PC-9 (cell line): ENCODE measurements around the gene ERMAP. TPM values are rescaled to one million over a fixed set of nuclear protein-coding genes. Genes with fewer than 3 reads are reported as not detected.

Experiments used
- BruUV-seq: library from RNA; stranded (reverse); fragments of 400-500 nt; replicated peaks from 2 replicates; lab custom pipeline; 2021; lab: Mats Ljungman, UMichigan
- CTCF ChIA-PET: fragments of 300-600 bp; sonication (Branson Sonifier 250); formaldehyde crosslinking; loops from one replicate; lab custom pipeline; 2022; ENCODE audit warnings: antibody characterized with exemption; lab: Charles Lee
- POLR2A ChIA-PET: fragments of 300-600 bp; sonication (Branson Sonifier 250); formaldehyde crosslinking; loops from one replicate; lab custom pipeline; 2022; ENCODE audit warnings: antibody characterized with exemption; ENCODE audit not compliant: unreplicated experiment; lab: Charles Lee
- DNase-seq, 2 experiments: peaks; one replicate each; pipeline versions ENCODE4 v3.0.0 to v3.0.0-alpha.2; 2015 to 2022; ENCODE audit warnings: mixed read lengths in 1 of 2
- H2AFZ ChIP-seq: fragments of 200-600 bp; sonication (generic); 2 replicates; pipeline ENCODE4 v1.8.1; 2017; ENCODE audit warnings: antibody characterized with exemption
- H3F3A ChIP-seq: fragments of 200-600 bp; sonication (generic); 2 replicates; pipeline ENCODE4 v1.8.1; 2017; ENCODE audit warnings: antibody characterized with exemption, mild to moderate bottlenecking, low read depth; ENCODE audit not compliant: insufficient read depth
- H3K27ac ChIP-seq: fragments of 200-600 bp; sonication (generic); 2 replicates; pipeline ENCODE4 v1.6.1; 2016; ENCODE audit warnings: mixed run types
- H3K27me3 ChIP-seq: fragments of 200-600 bp; sonication (generic); 2 replicates; pipeline ENCODE4 v1.6.1; 2016; ENCODE audit warnings: low read depth, mixed run types; ENCODE audit not compliant: insufficient read depth
- H3K36me3 ChIP-seq: fragments of 200-600 bp; sonication (generic); 2 replicates; pipeline ENCODE4 v1.6.1; 2016; ENCODE audit warnings: low read depth, mixed run types
- H3K4me1 ChIP-seq: fragments of 200-600 bp; sonication (generic); replicated peaks from 2 replicates; pipeline ENCODE4 v1.6.1; 2016; ENCODE audit warnings: mixed run types; ENCODE audit not compliant: insufficient read depth
- H3K4me2 ChIP-seq: fragments of 200-600 bp; sonication (generic); 2 replicates; pipeline ENCODE4 v1.6.1; 2017; ENCODE audit warnings: mixed run types
- H3K4me3 ChIP-seq: fragments of 200-600 bp; sonication (generic); 2 replicates; pipeline ENCODE4 v1.6.1; 2016; ENCODE audit warnings: mixed run types
- H3K79me2 ChIP-seq: fragments of 200-600 bp; sonication (generic); 2 replicates; pipeline ENCODE4 v1.6.1; 2017; ENCODE audit warnings: low read depth, mixed run types
- H3K9me2 ChIP-seq: fragments of 200-600 bp; sonication (generic); 2 replicates; pipeline ENCODE4 v1.8.1; 2017; ENCODE audit warnings: mild to moderate bottlenecking; ENCODE audit not compliant: insufficient read depth
- H3K9me3 ChIP-seq: fragments of 200-600 bp; sonication (generic); 2 replicates; pipeline ENCODE4 v1.8.1; 2016; ENCODE audit warnings: low read depth; ENCODE audit not compliant: insufficient read depth
- H4K20me1 ChIP-seq: fragments of 200-600 bp; sonication (generic); 2 replicates; pipeline ENCODE4 v1.8.1; 2017; ENCODE audit not compliant: insufficient read depth
- CTCF ChIP-seq: fragments of 200-600 bp; sonication (generic); conservative IDR thresholded peaks from 2 replicates; pipeline ENCODE4 v1.6.1; 2017; ENCODE audit warnings: mixed run types, antibody characterized with exemption, mild to moderate bottlenecking, moderate library complexity
- EZH2 ChIP-seq: fragments of 200-600 bp; sonication (generic); IDR thresholded peaks from 2 replicates; pipeline ENCODE4 v1.8.0; 2017; ENCODE audit warnings: antibody characterized with exemption, low read depth
- intact Hi-C: fragments of 100-400 bp; cut with micrococcal nuclease; formaldehyde crosslinking; loops from one replicate; pipeline ENCODE4 v1.10.0; 2022; ENCODE audit not compliant: unreplicated experiment
- total RNA-seq: library from RNA; stranded (reverse); gene quantifications from 2 replicates; pipeline ENCODE4 v1.2.3, GENCODE V29; 2021

The ERMAP gene
- total RNA-seq, 1 experiment from 2014 or later: 20.8 TPM

GRCh38 chr1:42844592-42845140, 27.7 kb downstream of the ERMAP start:
- peaks cover 21% of the 10 kb centered on the region; the same call in 1 of the 2 replicates for H3F3A ChIP-seq
- no peaks in the 10 kb centered on the region for H3K9me2 ChIP-seq
- no peak overlapping the region for H3K4me3 ChIP-seq
- H3K79me2 ChIP-seq: peaks cover 14% of the 10 kb centered on the region
- no peaks in the 10 kb centered on the region for H3K27me3 ChIP-seq
- peaks cover 6% of the 10 kb centered on the region for H3K36me3 ChIP-seq
- TF ChIP-seq CTCF (no peak), EZH2 (no peak)
- no peaks in the 10 kb centered on the region; the same call in 1 of the 2 replicates for H3K9me3 ChIP-seq
- no TSS peak for BruUV-seq
- peaks cover 21% of the 10 kb centered on the region for H3K4me1 ChIP-seq
- POLR2A ChIA-PET: no interaction called here
- no peak overlapping the region for H3K4me2 ChIP-seq
- DNase-seq: peak in 1 of 2 experiments; percentile 41
- H3K27ac ChIP-seq: no peak overlapping the region
- CTCF ChIA-PET: no interaction called here
- H4K20me1 ChIP-seq: no peaks in the 10 kb centered on the region
- intact Hi-C loops: no loop called here
- H2AFZ ChIP-seq: no peak overlapping the region

- Histone ChIP-seq H2AFZ (no peak overlapping the region), H3K27ac (no peak overlapping the region), H4K20me1 (no peaks in the 10 kb centered on the region), H3K27me3 (no peaks in the 10 kb centered on the region), H3K4me1 (peaks cover 21% of the 10 kb centered on the region), H3K9me3 (no peaks in the 10 kb centered on the region; the same call in 1 of the 2 replicates), H3K4me3 (no peak overlapping the region), H3K9me2 (no peaks in the 10 kb centered on the region), H3K79me2 (peaks cover 14% of the 10 kb centered on the region), H3F3A (peaks cover 21% of the 10 kb centered on the region; the same call in 1 of the 2 replicates), H3K4me2 (no peak overlapping the region; the same call in 1 of the 2 replicates), H3K36me3 (peaks cover 9% of the 10 kb centered on the region)
- TF ChIP-seq EZH2: no peak
- no peak for TF ChIP-seq CTCF
- ChIA-PET CTCF (interaction anchor here (1.4 kb wide), 1 partner anchor 78 kb away, joined by 3 read pairs; no protein-coding TSS in a partner anchor), POLR2A (no interaction called here)
- intact Hi-C loops: no loop called here
- BruUV-seq: no TSS peak
- no peak for DNase-seq
Observed at GRCh38 chr1:42845193-42845592, 28.3 kb downstream of the ERMAP start.

DNA sequence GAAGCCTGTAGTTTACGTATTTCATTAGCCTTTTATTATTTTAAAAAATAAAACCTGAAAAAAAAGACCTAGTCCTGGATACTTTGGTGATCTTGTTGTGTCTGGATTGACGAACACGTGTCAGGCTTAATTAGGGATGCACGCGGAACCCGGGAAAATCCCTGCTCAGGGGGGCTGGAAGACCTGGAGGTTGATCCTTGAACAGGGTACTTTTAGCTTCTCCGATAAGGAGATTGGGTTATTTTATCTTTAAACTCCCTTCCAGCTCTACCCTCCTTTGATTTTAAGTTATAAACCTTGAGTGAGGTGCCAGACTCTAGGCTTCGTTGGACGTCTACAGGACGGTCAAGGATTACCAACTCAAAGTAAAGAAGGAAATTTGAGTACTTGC, 28.9 kb downstream of the ERMAP start:
- Histone ChIP-seq H2AFZ (peak overlapping the region; percentile 96), H3K27ac (no peak overlapping the region), H4K20me1 (no peaks in the 10 kb centered on the region), H3F3A (peaks cover 21% of the 10 kb centered on the region; the same call in 1 of the 2 replicates), H3K4me2 (peak overlapping the region; percentile 95), H3K4me1 (peaks cover 21% of the 10 kb centered on the region), H3K27me3 (no peaks in the 10 kb centered on the region), H3K36me3 (peaks cover 15% of the 10 kb centered on the region), H3K9me2 (no peaks in the 10 kb centered on the region), H3K4me3 (peak overlapping the region; percentile 80), H3K9me3 (peaks cover 5% of the 10 kb centered on the region; the same call in 1 of the 2 replicates), H3K79me2 (peaks cover 14% of the 10 kb centered on the region)
- no peak for DNase-seq
- intact Hi-C loops: no loop called here
- CTCF ChIA-PET: interaction anchor here (0.7 to 1.6 kb wide), 6 partner anchors 28 to 228 kb away, joined by 3 to 15 read pairs (median 8); partner anchors contain the start of genes ERMAP and SVBP
- TSS peak; percentile 80 for BruUV-seq
- TF ChIP-seq EZH2: no peak
- POLR2A ChIA-PET: interaction anchor here (0.5 to 0.9 kb wide), 9 partner anchors 29 to 1001 kb away, joined by 3 to 8 read pairs (median 5); partner anchors contain the start of genes C1orf50, ERMAP, P3H1 and SVBP
